Left cardiac atrium (tissue), 4 donors: Measurements from ENCODE around the gene AHNAK2. TPM values are rescaled to one million over a fixed set of nuclear protein-coding genes. Genes with fewer than 3 reads are reported as not detected.
A peak's percentile ranks its signal among the peaks of the same experiment; 100 is the strongest.
"Not testable (repeated sequence)": the region's sequence is repeated elsewhere in the genome, so short reads cannot be mapped to it uniquely, and the experiment has no call there.

Experiments
- ATAC-seq, 2 donors: fragments of 200-7000 bp; cut with Tn5 transposase; one replicate each; pipeline ENCODE4 v1.9.1; 2020; ENCODE audit warnings: mild to moderate bottlenecking in 2 of 2, moderate library complexity in 2 of 2
- DNase-seq: peaks from one replicate; pipeline ENCODE4 v3.0.0-alpha.2; 2020
- intact Hi-C, 2 donors: fragments of 100-400 bp; cut with DNase I; formaldehyde crosslinking; loops; one replicate each; pipeline versions ENCODE4 v1.14.1 to v1.15.1; 2022 to 2023
- total RNA-seq, 2 donors: library from RNA; stranded (reverse); fragmentation: NEBNext Ultra II Directional; extraction: Animal tissue kit (Norgen Biotek cat#: 25700); gene quantifications; one replicate each; pipeline ENCODE4 v1.2.1, GENCODE V29; 2021
- donor health status: DM: no; HTN: yes; CAD: no.
- donor health status: DM: no; HTN: yes; CAD: no; lungs with severe emphysema.
- donor health status: DM: yes; HTN: yes; CAD: no.
- donor health status: Dilated cardiomyopathy.

Gene AHNAK2
- total RNA-seq, 2 donors from 2014 or later, result 7.1 to 9.7 TPM

DNA sequence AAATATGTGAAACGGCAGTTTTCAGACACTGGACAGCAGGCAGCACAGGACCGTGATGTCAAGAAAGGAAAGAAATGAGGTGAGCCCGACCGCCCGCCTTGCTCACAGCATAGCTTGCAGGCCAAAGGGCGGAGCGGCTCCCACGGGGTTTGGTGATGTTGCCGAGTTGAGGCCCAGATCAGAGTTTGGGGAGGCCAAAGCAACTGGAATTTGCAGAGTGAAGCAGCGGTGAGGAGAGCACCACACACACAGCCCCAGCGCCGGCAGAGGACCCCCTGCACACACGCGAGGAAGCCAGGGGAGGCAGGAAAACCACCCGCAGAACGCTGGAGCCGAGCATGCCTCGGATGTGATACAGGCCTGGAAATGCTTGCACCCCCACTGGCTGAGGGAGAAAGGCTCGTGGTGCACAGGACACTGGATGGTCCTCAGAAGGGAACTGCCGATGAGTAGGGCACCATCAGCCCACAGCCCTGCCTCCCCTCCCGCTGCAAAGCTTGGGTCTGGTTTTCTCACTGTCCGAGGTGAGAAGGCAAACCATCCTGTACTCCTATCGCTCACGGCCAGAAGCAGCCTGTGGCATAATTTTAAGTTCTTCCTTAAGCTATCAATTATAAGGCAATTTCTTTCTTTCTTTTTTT, 79.2 kb downstream of the AHNAK2 start:
- intact Hi-C loops, result loop anchor here in 1 of 2 donors (5.0 kb wide), 1 partner anchor 143 kb away; no protein-coding TSS in a partner anchor
- peak; percentile 29 for DNase-seq
- peak in 1 of 2 donors; percentile 16 for ATAC-seq

- DNase-seq, result no peak
- no peak for ATAC-seq
- intact Hi-C loops, result loop anchor here in 1 of 2 donors (5.0 kb wide), 1 partner anchor 144 kb away; no protein-coding TSS in a partner anchor
Measured at GRCh38 chr14:104898195-104898558, 80.0 kb downstream of the AHNAK2 start.

DNA sequence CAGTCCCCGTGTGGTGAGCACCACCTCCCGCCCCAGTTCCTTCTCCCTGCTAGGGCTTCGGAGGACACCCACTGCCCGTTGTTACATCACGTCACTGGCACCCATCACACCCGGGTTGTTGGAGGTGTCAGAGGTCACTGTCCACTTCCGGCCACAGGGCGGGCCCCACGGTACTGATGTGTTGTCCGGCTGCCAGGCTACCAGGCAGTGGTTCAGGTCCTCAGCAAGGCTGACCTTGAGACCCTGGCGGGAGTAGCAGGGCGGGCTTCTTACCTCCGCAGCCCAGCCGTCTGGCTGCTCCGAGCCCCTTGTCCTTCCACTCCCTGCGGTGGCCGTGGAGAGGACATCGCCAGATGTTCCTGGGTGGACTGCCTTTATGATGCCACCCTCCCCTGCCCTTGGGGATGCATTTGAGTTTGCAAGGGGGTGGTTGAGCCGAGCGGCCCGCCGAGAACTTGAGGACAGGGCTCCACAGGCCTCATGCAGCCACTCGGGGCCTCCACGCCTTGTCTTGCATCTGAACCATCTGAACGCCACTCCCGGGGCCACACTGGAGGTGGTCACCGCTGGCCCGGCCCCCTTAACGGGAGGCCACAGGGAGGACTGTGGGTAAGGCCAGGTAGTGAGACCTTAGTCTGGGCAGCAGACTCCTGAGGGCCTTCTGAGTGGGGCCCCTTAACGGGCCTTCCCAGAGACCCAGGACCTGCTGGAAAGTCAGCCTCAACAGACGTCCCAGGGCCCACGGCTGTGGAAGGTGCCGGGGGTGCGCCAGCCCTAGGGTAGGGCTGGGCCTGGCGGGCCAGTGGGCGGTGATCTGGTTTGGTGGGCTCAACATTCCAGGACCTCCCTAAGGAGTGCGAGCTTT, 80.6 kb downstream of the AHNAK2 start:
- ATAC-seq (no peak), DNase-seq (no peak)
- intact Hi-C loops, result loop anchor here in 1 of 2 donors (5.0 kb wide), 1 partner anchor 145 kb away; no protein-coding TSS in a partner anchor

DNA sequence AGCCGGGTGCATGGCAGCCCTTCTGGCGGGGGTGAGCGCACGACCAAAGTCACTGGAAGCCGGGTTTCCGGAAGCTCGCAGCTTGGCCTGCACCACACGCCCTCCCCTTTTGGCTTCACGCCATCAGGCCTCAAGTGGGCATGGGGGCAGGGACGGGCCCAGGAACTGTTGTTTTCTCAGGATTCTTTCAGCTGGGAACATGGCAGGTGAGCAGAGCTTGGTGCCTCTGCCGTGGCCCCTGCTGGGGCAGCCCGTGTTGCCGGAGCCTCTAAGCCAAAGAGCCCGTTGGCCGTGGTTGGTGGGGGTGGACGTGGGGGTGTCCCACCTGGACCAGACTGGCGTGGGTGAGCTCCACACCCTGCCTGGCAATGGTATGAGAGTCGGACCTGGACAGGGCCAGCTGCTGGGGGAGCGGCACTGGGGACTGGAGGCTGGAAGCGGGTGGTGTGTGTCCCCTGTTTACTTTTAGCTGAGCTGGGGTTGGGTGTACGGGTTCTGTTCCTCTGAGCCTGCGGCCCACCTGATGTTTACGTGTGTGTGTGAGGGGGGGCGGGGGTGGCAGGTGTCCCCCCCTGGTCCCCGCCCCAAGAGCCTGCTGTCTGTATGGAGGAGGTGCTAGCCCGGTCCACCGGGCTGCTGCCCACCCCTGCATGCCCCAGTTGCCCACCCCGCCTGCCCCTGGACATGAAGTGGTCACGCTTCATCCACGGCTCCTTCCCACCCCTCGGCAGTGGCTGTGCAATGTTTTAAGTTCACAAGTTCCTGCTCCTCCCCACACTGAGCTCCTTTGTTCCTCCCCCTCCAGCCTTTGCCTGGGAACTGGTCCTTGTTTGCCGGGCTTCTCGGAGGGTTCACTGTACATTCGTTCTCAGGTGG, 82.2 kb downstream of the AHNAK2 start:
- intact Hi-C loops, result loop anchor here in 1 of 2 donors (5.0 kb wide), 1 partner anchor 146 kb away; no protein-coding TSS in a partner anchor
- DNase-seq (peak; percentile 54), ATAC-seq (peak; percentile 8 to 28)

DNA sequence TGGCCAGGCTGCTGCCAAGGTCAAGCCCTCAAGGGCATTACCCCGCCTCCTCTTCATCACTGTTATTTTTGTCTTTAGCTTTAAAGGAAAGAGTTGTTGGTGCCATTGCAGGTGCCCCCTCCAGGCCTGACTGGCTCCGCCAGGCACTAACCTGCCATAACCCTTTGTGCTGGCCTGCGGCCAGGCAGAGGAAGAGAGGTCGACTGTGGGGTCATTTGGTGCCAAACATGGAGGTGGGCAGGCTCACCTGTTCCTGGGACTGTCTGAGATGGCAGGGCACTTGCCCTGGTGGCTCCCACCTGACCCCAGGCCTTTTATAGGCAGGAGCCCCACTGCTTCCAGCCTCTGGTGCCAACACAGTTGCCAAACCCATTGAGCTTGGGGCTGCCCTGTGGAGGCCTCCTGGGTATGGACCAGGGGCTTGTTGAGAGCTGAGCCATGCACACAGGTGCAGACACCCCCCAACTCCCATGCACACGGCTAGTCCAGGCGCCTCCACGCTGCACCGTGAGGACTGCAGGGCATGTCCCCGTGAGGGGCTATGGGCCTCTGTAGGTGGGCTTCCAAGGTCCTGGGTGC, 82.9 kb downstream of the AHNAK2 start:
- intact Hi-C loops, result loop anchor here in 1 of 2 donors (5.0 kb wide), 1 partner anchor 147 kb away; no protein-coding TSS in a partner anchor
- ATAC-seq, result peak; percentile 1 to 16
- peak; percentile 22 for DNase-seq

- DNase-seq (peak; percentile 27), ATAC-seq (peak in 1 of 2 donors; percentile 4)
- intact Hi-C loops, result loop anchor here in 1 of 2 donors (5.0 kb wide), 1 partner anchor 148 kb away; no protein-coding TSS in a partner anchor
Measured at GRCh38 chr14:104894331-104895206, 83.6 kb downstream of the AHNAK2 start.

DNA sequence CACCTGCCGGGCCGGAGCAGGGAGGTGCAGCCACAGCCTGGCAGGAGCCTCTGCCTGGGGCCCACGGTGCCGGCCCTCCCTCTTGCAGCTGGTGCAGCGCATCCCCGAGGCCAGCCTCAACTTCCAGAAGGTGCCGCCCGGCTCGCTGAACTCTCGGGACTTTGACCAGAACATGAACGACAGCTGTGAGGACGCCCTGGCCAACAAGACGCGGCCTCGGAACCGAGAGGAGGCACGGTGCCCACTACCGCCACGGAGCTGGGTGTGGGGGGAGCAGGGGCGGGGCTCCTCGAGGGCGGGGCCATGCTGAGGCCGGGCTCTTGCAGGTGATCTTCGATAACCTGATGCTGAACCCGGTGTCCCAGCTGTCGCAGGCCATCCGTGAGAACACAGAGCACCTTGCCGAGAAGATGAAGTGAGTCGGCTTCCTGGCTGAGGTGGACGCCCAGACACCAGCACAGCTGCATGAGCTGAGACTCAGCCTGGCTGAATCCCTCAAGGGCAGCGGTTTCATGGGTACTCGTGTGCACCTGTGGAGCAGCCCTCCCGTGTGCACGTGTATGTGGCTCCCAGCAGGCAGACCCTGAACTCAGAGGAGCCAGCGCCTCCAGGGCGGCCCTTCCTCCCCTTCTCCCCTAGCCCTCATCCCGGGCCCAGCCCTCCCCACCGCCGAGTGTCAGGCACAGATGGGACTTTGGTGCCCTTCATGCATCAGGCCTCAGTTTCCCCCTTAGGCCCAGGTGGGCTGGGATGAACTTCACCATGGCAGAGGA, 84.6 kb downstream of the AHNAK2 start:
- intact Hi-C loops, result no loop called here
- DNase-seq (peak; percentile 22), ATAC-seq (no peak)

DNA sequence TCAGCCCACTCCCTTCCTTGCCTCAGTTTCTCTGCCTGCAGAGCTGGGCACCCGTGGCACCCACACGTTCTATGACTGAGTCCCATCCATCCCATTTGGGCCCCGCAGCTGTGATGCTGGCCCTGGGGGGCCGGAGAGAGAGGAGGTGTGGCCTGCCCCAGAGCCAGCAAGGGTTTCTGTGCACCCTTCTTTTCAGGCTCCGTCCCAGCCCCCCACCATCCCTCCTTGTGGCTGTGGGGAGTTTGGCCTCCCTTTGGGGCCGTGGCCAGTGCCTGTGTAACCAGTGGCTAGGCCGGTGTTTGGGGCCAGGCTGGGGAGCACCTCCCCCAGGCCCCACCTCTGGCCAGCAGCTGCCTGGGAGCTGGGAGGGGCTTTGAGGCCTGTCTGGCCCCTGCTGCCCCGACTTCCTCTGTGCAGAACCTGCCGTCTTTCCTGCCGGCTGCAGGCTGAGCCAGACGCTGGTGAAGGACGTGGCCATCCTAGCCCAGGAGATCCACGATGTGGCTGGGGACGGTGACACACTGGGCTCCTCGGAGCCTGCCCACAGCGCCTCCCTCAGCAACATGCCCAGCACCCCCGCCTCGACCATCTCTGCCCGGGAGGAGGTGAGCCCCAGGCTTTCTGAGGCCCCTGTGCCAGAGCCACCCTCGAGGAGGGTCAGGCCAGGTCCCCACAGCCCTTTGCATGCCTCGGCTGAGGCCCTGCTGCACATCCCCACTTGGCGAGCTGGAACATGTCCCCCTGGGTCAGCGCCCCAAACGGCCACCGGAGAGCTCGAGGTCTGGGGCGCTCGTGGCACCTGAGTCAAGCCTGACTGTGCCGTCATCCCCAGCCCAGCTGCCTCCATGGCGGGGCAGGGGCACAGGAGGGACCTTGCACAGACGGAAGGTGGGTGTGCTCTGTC, 85.4 kb downstream of the AHNAK2 start:
- intact Hi-C loops, result no loop called here
- DNase-seq (no peak), ATAC-seq (no peak)

GRCh38 chr14:104891664-104892530, 86.3 kb downstream of the AHNAK2 start:
- no peak for DNase-seq
- ATAC-seq, result no peak
- intact Hi-C loops, result no loop called here

DNA sequence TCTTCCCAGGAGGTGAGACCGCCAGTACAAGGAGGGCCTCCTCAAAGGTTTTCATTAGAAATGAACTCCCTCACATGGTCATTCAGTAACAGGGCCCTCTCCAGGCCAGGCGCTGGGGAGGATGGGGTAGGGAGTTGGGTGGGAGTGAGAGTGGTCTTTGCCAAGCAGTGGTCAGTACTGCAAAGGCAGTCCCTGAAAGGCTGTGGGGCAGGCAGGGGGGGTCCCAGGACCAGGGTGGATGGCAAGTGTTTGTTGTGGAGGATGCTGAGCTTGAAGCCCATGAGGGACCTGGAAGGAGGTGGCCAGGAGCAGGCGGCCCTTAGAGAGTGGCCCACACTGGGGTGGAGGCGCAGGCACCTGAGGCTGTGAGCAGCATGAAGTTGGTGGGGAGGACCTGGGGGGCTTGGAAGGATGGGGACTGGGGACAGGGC, 87.0 kb downstream of the AHNAK2 start:
- intact Hi-C loops, result no loop called here

DNA sequence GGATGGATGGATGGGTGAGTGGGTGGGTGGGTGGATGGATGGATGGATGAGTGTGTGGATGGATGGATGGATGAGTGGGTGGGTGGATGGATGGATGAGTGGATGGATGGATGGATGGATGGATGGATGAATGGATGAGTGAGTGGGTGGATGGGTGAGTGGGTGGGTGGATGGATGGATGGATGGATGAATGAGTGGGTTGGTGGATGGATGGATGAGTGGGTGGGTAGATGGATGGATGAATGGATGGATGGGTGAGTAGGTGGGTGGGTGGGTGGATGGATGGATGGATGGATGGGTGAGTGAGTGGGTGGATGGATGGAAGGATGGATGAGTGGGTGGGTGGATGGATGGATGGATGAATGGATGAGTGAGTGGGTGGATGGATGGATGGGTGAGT, 87.9 kb downstream of the AHNAK2 start:
- ATAC-seq, intact Hi-C loops, DNase-seq: not testable (repeated sequence)

More for the DNA sequence above, 87.0 kb downstream of the AHNAK2 start:
- DNase-seq (no peak), ATAC-seq (no peak)

DNA sequence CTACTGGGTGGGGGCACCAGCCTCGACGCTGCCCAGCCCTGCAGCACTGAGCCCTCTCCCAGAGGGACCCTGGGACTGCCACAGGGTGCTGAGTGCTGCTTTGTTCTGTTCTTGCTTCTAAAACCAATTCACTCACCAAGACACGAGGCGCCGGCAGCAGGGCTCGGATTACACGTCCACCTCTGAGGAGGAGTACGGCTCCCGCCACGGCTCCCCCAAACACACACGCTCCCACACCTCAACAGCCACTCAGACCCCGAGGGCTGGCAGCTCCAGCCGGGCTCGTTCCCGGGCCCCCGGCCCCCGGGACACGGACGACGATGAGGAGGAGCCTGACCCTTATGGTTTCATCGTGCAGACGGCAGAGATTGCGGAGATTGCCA, 88.8 kb downstream of the AHNAK2 start:
- ATAC-seq (no peak), DNase-seq (peak; percentile 20)
- intact Hi-C loops, result no loop called here

GRCh38 chr14:104888489-104889374, 89.4 kb downstream of the AHNAK2 start:
- ATAC-seq, result no peak
- intact Hi-C loops, result no loop called here
- no peak for DNase-seq
